ENCODE results near the gene PACRG.

- TF ChIP-seq CTCF (conservative IDR thresholded peaks at IDR 0.05; ENCODE audit: low read depth in 2 of 2) (no peak), CREB1 (CRISPR knock-in tag; IDR thresholded peaks at IDR 0.05; ENCODE audit: low read depth) (no peak), EZH2phosphoT487 (IDR thresholded peaks at IDR 0.05; ENCODE audit: unreplicated experiment) (no peak), EZH2 (IDR thresholded peaks at IDR 0.05; ENCODE audit: low read depth, unreplicated experiment) (no peak), ZNF114 (CRISPR knock-in tag; IDR thresholded peaks at IDR 0.05) (no peak), REST (IDR thresholded peaks at IDR 0.05; ENCODE audit: unreplicated experiment) (no peak), STAT1 (IDR thresholded peaks at IDR 0.05; ENCODE audit: unreplicated experiment) (no peak), POLR2AphosphoS5 (IDR thresholded peaks at IDR 0.05; ENCODE audit: low read depth) (no peak), ZNF462 (CRISPR knock-in tag; IDR thresholded peaks at IDR 0.05) (no peak), JUNB (IDR thresholded peaks at IDR 0.05; ENCODE audit: unreplicated experiment) (no peak), NANOG (IDR thresholded peaks at IDR 0.05; ENCODE audit: borderline replicate concordance) (no peak)
Observed at GRCh38 chr6:162821102-162821501, 93.3 kb downstream of the PACRG start.
